CD4-positive, alpha-beta T cell treated with Interleukin-6 for 4 hours (primary cell): ENCODE data around the gene RBMS3.
"Not testable (repeated sequence)": the region's sequence is repeated elsewhere in the genome, so short reads cannot be mapped to it uniquely, and the experiment has no call there.

Source experiments
- DNase-seq: peaks from one replicate; pipeline ENCODE4 v3.0.0-alpha.2; 2020; ENCODE audit warnings: mixed read lengths

Gene RBMS3

GRCh38 chr3:30050116-30050515 lies 769.2 kb downstream of the RBMS3 start:
- not testable (repeated sequence) for DNase-seq

GRCh38 chr3:30059240-30059639 lies 778.4 kb downstream of the RBMS3 start:
- DNase-seq: no peak
